Activated naive CD4-positive, alpha-beta T cell treated with anti-CD3 and anti-CD28 coated beads, Interleukin-2, amount 50 U/mL, for 72 hours (primary cell): ENCODE measurements around the gene PHLPP2. TPM values are rescaled to one million over a fixed set of nuclear protein-coding genes. Genes with fewer than 3 reads are reported as not detected.
"Not testable (repeated sequence)": the region's sequence is repeated elsewhere in the genome, so short reads cannot be mapped to it uniquely, and the experiment has no call there.

Source experiments
- ATAC-seq, 2 donors: fragments of 150-1000 bp; cut with Tn5 transposase; 2 replicates each; pipeline ENCODE4 v1.10.0; 2021; ENCODE audit warnings: mild to moderate bottlenecking in 2 of 2, moderate library complexity in 2 of 2
- DNase-seq, 2 donors: peaks; one replicate each; pipeline ENCODE4 v3.0.0; 2021 to 2022; ENCODE audit warnings: low spot score in 2 of 2
- H3K27ac Mint-ChIP-seq, 2 donors: one replicate each; pipeline ENCODE4 v1.8.0; 2022; ENCODE audit warnings: mild to moderate bottlenecking in 2 of 2, mixed read lengths in 2 of 2
- H3K36me3 Mint-ChIP-seq, 2 donors: one replicate each; pipeline ENCODE4 v1.8.0; 2022; ENCODE audit warnings: mixed read lengths in 2 of 2
- H3K9me3 Mint-ChIP-seq, 2 donors: one replicate each; pipeline ENCODE4 v1.8.0; 2022; ENCODE audit warnings: mixed read lengths in 2 of 2
- total RNA-seq, 2 donors: library from RNA; stranded (reverse); gene quantifications; one replicate each; pipeline ENCODE4 v1.2.3, GENCODE V29; 2022

The PHLPP2 gene
- total RNA-seq, 2 donors from 2014 or later = 6.4 to 9.4 TPM

DNA sequence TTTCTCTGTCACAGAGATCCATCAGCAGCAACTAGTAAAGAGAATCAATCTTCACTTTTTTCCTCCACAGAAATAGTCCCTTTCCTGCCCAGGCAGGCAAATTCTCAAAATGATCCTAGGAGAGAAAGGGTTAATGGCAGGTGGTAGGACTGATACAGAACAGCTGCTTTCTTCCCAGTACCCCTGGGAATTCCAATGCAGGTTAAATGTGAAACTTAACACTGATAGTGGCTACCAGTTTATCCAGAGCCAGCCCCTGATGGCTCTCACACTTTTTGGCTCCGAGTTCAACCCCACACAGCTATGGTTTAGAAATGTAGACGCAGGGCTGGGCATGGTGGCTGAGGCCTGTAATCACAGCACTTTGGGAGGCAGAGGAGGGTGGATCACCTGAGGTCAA lies 76.3 kb downstream of the PHLPP2 start:
- Mint-ChIP-seq H3K27ac (peak overlapping the region in 1 of 2 donors; percentile 74), H3K9me3 (no peaks in the 10 kb centered on the region), H3K36me3 (peaks cover 4 to 6% of the 10 kb centered on the region in 2 donors)
- ATAC-seq = no peak
- DNase-seq = no peak

DNA sequence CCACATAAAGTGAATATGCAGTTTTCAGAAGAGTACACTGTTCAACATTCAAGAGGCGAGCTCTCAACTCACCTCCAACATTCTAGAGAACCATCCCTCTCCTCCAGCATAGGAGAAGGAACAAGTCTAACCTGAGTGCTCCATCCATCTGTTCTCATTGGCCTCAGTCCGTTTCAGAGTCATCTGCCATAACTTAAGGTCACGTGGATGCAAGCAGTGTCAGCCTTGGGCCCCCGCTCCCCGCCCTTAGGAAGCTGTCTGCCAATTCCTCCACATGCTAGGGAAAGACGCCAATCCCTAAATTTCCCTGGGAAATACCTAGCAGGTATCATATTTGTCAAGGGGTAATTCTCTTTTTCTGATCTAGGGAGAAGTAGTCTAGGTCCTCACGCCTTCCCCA lies 77.1 kb downstream of the PHLPP2 start:
- Mint-ChIP-seq H3K36me3 (peaks cover 2 to 4% of the 10 kb centered on the region in 2 donors), H3K9me3 (no peaks in the 10 kb centered on the region), H3K27ac (no peak overlapping the region)
- ATAC-seq (no peak), DNase-seq (no peak)

DNA sequence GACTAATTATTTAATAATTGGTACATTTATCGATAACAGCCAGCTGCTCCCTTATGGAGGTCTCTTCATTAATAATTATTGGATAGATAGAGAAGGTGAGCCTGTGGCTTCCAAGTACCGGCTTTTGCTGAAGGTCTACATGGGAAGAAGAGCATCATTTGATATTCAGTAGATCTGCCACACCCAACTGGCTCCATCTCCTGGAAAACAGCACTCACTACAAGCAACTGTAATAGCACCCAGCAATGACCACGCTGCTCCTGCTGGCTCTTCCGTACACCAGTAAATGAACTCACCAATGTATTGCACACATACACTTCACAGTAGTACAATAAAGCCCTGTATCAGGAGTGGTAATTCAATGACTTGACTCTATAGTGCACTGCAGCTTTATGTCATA lies 79.1 kb downstream of the PHLPP2 start:
- DNase-seq = no peak
- Mint-ChIP-seq H3K27ac (peak overlapping the region in 1 of 2 donors; percentile 61), H3K9me3 (no peaks in the 10 kb centered on the region), H3K36me3 (peaks cover 0 to 4% of the 10 kb centered on the region in 2 donors)
- ATAC-seq = peak in 1 of 2 donors; percentile 60

DNA sequence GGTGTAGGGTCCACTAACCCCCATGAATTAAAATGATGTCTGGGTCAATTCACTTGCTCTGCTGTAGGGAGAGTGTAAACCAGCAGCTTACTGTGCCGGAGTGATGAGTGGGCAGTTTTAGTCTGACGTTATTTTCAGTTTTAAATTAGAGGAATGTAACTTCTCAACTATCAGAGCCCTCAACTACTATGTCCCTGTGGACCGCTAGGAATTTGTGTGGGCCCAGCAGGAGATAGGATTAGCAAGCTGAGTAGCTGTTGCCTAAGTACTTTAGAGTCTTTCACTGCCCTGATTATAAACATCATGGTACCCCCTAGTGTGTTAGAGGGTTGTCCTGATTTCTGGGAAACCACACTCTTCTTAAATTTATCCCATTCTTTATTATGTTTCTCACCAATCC lies 87.1 kb downstream of the PHLPP2 start:
- Mint-ChIP-seq H3K27ac (no peak overlapping the region), H3K9me3 (no peaks in the 10 kb centered on the region), H3K36me3 (no peaks in the 10 kb centered on the region)
- DNase-seq (no peak), ATAC-seq (no peak)

DNA sequence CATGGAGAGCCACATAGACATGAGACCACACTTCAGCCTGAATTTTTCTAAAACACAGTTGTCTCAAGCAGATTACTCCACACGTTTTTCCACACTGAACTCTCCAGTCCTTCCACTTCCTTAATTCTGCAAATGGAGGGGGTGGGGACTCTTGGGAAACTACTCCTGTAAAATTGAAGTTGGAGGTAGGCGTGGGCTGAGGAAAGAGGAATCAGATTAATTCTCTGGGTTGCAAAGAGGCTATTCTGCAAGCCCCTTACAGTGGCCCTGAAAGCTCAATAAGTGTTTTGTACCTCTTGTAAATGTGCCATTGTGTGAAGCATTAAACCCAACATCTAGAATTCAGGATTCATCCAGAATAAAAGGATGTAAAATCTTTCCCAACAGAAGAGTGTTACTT lies 88.9 kb downstream of the PHLPP2 start:
- Mint-ChIP-seq H3K36me3 (no peaks in the 10 kb centered on the region), H3K9me3 (no peaks in the 10 kb centered on the region), H3K27ac (no peak overlapping the region)
- DNase-seq (no peak), ATAC-seq (no peak)

DNA sequence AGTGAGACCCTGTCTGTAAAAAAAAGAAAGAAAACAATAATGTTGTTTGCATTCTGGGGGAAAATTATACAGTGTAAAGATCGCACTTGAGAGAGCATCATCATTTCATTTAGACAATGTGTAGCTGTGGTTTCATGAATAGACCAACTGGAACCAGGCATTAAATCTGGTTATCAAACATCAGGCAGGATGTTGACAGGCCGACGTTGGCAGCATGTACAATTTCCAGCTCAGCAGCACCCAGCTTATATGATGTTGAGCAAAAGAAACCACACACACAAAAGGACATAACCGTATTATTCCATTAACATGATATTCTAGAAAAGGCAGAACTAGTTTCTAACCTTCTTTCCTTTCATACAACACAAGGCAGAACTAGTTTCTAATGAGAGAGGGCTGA lies 92.7 kb downstream of the PHLPP2 start:
- Mint-ChIP-seq H3K27ac (no peak overlapping the region), H3K36me3 (peaks cover 0 to 9% of the 10 kb centered on the region in 2 donors), H3K9me3 (no peaks in the 10 kb centered on the region)
- no peak for DNase-seq
- no peak for ATAC-seq

DNA sequence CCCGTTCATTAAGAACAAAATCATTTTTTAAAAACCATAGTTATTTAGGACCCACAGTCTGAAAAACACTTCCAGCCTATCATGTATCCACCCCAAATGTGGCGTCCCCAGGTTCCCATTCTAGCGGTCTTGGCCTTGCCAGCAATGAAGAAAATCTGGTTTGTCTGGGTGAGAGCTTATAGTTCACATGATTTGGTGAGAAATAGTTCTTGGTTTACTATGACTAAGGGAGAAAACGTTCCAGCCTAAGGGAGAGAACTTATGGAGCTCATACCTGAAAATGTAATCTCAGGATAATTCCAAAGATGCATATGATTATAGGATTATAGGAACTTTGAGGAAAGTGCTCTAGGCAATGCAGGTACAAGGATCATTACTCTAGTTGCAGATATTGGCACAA lies 93.7 kb downstream of the PHLPP2 start:
- ATAC-seq = no peak
- no peaks in the 10 kb centered on the region for H3K9me3 Mint-ChIP-seq

DNA sequence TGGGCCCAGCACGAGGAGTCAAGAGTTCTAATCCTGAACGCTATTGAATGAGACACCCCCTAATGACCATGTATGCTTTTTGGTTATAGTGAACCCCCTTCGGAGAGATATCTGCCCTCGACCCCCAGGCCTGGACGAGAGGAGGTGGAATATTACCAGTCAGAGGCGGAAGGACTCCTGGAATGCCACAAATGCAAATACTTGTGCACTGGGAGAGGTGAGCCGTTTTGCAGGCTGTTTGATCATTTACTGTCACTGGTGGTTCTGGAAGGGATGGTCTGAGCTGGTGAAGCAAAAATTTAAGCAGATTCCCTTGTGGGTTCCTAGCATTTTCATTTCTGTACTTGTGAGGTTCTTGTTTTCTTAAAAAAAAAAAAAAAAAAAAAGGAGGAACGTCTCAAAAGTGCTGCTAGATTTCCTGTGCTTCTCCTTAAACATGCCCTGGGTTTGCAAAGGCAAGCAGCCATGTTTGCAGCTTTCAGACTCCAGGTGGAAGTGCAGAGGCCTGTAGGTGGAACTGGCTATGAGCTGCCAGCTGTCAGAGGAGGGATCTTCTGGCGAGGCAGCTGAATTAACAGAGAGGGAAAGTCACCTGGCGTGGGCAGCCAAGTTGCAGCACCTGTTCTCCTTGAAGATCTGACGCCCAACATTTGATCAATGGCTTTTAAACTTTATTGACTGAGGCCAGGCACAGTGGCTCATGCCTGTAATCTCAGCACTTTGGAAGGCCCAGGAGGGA lies 95.1 kb downstream of the PHLPP2 start:
- no peak overlapping the region for H3K27ac Mint-ChIP-seq
- no peaks in the 10 kb centered on the region for H3K9me3 Mint-ChIP-seq

More for the DNA sequence above, 93.7 kb downstream of the PHLPP2 start:
- DNase-seq = no peak
- H3K36me3 Mint-ChIP-seq = peaks cover 0 to 9% of the 10 kb centered on the region in 2 donors
- H3K27ac Mint-ChIP-seq = no peak overlapping the region

DNA sequence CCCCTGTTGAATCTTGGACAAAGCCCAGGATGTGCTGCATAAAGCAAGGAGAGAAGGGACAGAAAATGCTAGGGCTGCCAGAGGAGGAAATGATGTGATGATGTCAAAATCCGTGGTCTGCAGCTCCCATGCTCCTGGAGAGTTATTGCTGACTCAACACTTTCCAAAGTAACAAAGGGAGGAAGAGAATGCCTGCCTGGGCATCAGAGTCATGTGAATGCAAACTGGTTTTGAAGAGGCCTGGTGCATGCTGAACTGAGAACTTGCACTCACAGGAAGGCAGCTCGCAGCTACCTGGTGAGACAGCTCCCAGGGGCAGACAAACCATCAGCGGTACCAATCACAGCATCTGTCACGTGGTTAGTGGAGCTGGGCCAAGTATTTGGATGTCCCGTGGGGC lies 95.7 kb downstream of the PHLPP2 start:
- no peak overlapping the region for H3K27ac Mint-ChIP-seq
- no peak for ATAC-seq
- peaks cover 0 to 9% of the 10 kb centered on the region in 2 donors for H3K36me3 Mint-ChIP-seq
- H3K9me3 Mint-ChIP-seq = no peaks in the 10 kb centered on the region
- DNase-seq = no peak

More for the DNA sequence above, 95.1 kb downstream of the PHLPP2 start:
- DNase-seq (no peak), ATAC-seq (no peak)
- peaks cover 0 to 9% of the 10 kb centered on the region in 2 donors for H3K36me3 Mint-ChIP-seq

DNA sequence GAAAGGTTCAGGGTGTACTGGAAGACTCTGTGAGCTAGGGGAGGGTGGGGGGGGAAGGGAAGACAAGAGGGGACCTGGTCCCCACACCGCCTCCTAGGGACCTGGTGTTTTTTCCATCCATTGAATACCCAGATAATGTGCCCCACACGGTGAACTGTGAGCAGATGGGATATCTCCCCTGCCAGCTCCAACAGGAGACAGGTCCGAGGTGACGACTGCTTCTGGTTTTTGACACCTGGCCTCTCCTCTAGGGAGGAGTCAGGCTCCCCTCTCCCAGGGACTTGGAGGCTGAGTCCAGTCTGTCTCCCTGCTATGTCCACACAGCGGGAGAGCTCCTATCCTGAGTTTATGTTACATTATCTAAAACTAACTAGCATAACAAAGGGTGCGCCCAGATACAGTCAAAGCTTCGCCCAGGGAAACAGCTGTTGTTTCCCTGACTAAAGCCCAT lies 96.7 kb downstream of the PHLPP2 start:
- H3K36me3 Mint-ChIP-seq = peaks cover 0 to 9% of the 10 kb centered on the region in 2 donors
- H3K9me3 Mint-ChIP-seq = no peaks in the 10 kb centered on the region
- DNase-seq (no peak), ATAC-seq (no peak)
- H3K27ac Mint-ChIP-seq = no peak overlapping the region

DNA sequence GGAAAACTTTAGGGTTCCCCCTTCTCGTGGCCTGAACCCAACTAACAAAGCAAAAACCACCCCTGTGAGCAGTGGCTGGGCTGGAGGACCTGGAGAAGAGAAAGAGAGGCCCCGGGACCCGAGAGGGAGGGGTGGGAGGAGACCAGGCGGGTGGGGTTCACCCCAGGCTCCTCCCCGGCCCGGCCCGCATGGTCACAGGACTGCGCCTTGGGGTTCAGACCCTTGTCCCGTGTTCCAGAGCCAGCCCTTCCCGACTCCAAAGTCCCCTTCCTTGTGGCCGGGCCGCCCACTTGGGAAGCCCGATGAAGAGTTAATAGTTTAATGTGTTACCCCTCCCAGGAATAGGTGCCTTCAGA lies 97.7 kb downstream of the PHLPP2 start:
- no peak overlapping the region for H3K27ac Mint-ChIP-seq
- ATAC-seq (no peak), DNase-seq (no peak)
- H3K9me3 Mint-ChIP-seq = no peaks in the 10 kb centered on the region
- H3K36me3 Mint-ChIP-seq = peaks cover 0 to 9% of the 10 kb centered on the region in 2 donors

DNA sequence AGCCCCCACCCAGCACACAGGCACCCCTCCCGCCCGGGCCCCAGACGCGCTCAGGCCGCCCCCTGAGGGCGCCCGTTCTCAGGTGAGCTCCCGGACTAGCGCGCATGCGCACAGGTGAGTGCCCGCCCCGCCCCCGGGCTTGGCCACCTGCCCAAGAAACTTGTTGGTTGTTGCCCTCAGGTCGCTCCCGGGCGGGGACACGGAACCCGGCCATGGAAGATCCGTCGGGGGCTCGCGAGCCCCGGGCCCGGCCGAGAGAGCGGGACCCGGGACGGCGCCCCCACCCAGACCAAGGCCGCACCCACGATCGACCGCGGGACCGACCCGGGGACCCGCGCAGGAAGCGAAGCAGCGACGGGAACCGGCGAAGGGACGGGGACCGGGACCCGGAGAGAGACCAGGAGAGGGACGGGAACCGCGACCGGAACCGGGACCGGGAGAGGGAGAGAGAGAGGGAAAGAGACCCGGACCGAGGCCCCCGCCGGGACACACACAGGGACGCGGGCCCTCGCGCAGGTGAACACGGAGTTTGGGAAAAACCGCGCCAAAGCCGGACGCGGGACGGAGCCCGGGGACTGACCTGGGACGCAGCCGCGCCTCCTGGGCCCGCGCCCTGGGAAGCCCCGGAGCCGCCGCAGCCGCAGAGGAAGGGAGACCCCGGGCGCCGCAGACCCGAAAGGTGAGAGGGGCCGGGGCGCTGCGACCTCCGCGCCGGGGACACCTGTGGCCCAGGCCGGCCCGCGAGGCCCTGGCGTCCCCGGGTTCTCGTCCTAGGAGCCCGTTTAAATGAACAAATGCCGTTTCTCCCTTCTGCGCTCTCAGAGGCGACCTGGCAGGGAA lies 98.3 kb downstream of the PHLPP2 start, which contains the start of gene MARVELD3:
Gene MARVELD3 (plus strand): TSS at position 167 of the 840 bp plus-strand sequence. CDS start 46 bp downstream, at position 213.
- ATAC-seq = peak in 1 of 2 donors; percentile 30
- peak in 1 of 2 donors; percentile 27 for DNase-seq
- no peaks in the 10 kb centered on the region for H3K9me3 Mint-ChIP-seq
- no peak within 1 kb of the TSS for H3K27ac Mint-ChIP-seq
- peaks cover 0 to 9% of the 10 kb centered on the region in 2 donors for H3K36me3 Mint-ChIP-seq

DNA sequence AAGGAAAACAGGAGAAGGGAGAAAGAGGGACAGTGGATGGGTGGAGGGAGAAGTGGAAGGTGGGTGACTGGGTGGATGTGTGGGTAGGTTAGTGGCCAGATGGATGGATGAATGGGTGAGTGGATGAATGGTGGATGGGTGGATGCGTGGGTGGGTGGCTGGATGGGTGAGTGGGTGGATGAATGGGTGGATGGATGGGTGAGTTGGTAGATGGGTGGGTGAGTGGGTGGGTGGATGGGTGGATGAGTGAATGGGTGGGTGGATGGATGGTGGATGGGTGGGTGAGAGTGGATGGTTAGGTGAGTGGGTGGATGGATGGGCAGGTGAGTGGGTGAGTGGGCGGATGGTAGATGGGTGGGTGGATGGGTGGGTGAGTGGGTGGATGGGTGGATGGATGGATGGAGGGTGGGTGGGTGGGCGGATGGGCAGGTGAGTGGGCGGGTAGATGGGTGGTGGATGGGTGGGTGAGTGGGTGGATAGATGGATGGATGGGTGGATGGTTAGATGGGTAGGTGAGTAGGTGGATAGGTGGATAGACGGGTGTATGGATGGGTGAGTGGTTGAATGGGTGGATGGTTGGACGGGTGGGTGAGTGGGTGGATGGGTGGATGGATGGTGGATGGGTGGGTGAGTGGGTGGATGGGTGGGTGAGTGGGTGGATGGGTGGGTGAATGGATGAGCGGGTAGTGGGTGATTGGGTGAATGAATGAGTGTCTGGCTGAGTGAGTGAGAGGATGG lies 99.2 kb downstream of the PHLPP2 start:
- no peak for DNase-seq
- Mint-ChIP-seq H3K27ac (no peak overlapping the region), H3K9me3 (no peaks in the 10 kb centered on the region), H3K36me3 (peaks cover 0 to 9% of the 10 kb centered on the region in 2 donors)
- no peak for ATAC-seq

DNA sequence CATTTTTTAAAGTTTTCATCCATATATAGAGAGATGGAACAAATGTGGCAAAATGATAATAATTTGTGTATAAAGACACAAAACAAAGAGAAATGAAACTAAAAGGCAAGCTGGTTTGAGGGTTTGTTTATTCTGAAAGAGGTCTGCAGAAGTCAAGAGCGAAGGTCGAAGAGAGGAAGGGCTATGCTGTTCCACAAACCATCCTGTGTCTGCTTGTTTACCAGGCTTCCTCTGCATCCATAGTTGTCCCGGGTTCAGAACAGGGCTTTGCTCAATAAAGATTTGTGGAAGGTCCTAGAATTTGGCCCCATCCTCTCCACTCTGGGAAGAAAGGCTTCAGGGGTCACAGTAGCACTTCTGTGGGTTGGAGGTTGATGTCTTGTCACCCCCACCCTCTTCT lies 100.9 kb downstream of the PHLPP2 start:
- ATAC-seq (no peak), DNase-seq (no peak)
- Mint-ChIP-seq H3K36me3 (peaks cover 0 to 8% of the 10 kb centered on the region in 2 donors), H3K27ac (no peak overlapping the region), H3K9me3 (no peaks in the 10 kb centered on the region)

DNA sequence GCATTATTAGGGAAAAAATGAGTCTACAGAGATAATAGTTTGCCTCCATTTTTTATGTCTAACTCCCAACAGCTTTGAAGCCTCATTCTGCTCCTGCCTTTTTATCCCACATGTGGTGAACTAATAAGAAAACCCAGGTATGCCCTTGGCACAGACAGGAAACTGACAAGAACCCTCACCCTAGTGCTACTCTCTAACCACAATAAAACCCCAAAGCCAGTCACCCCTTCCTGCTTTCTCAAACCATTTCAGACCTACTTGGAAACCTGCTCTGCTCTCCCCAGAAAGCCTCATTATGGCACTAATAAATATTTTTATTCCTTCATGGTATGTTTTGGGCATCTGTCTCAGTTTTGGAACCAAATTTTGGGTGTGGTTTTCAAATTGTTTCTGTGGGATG lies 102.4 kb downstream of the PHLPP2 start:
- Mint-ChIP-seq H3K9me3 (no peaks in the 10 kb centered on the region), H3K27ac (no peak overlapping the region)

DNA sequence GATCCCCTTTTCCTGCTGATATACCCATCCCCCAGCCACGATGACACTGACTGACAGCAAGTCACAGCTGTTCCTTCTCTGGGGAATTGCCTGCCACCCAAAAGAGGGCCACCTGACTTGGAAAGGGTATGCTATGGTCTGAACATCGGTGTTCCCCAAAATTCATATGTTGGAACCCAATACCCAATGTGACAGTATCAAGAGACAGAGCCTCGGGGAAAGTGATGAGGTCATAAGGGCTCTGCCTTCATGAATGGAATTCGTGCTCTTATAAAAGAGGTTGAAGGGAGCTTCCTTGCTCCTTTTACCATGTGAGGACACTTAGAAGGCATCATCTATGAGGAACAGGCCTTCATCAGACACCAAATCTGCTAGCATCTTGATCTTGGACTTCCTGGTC lies 106.1 kb downstream of the PHLPP2 start:
- Mint-ChIP-seq H3K9me3 (no peaks in the 10 kb centered on the region), H3K36me3 (no peaks in the 10 kb centered on the region), H3K27ac (no peak overlapping the region)
- ATAC-seq = no peak
- DNase-seq = no peak

More for the DNA sequence above, 102.4 kb downstream of the PHLPP2 start:
- peak in 1 of 2 donors; percentile 49 for ATAC-seq
- no peaks in the 10 kb centered on the region for H3K36me3 Mint-ChIP-seq
- DNase-seq = no peak

DNA sequence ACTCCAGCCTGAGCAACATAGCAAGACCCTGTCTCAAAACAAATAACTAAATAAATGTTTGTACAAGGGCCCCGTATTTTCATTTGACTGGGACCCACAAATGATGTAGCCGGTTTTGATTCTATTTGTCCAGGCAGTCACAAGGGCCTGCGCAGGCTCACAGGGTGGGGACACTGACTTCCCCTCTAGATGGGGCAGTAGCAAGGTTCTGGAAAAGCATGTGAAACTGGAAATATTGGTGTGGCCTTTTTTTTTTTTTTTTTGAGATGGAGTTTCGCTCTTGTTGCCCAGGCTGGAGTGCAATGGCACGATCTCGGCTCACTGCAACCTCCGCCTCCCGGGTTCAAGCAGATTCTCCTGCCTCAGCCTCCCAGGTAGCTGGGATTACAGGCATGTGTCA lies 109.5 kb downstream of the PHLPP2 start:
- DNase-seq, ATAC-seq, H3K27ac Mint-ChIP-seq, H3K36me3 Mint-ChIP-seq, H3K9me3 Mint-ChIP-seq: not testable (repeated sequence)
